G401 (cell line): ENCODE results near the gene KCNK16. TPM values are rescaled to one million over a fixed set of nuclear protein-coding genes. Genes with fewer than 3 reads are reported as not detected.

Experiments used
- DNase-seq: peaks from one replicate; pipeline ENCODE4 v3.0.0-alpha.2; 2015; ENCODE audit warnings: low spot score
- in situ Hi-C: cut with HindIII; loops from 2 replicates; pipeline ENCODE4 v1.10.0; 2016; ENCODE audit warnings: low sequenced_read_pairs, mixed read lengths
- total RNA-seq: library from RNA; depleted of rRNA; stranded (reverse); fragments of >200 nt; shearing (Covaris generic); gene quantifications from 2 replicates; pipeline ENCODE4 v1.2.3, GENCODE V29; 2014; rRNA removed

Gene KCNK16
- not detected in 2 replicates for total RNA-seq

DNA sequence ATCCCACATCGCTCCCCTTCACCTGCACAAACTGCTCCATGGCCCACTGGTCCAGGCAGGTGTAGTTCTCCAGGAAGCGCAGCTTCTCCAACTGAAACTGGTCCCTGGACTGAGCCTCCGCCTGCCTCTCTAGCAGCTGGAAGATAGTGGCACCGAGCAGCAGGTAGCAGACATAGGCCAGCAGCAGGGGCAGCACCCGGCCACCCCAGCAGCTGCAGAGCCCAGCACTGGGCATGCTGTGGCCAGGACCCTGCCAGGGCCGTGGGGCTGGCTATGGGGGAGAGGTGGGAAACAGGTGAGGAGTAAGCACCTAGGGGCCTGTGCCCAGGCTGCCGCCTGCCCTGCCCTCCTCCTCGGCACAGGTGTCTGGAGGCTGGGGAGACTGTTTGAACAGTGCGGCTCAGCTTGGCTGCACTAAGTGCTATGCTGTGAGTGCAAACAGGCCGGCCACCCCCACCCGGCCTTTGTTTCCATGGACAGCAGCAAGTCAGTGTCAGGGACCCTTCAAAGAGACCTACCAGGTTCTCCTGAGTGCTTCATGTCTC, at the start of gene KCNK16:
Gene KCNK16 (minus strand): TSS at position 397 of the 545 bp plus-strand sequence. CDS start 162 bp downstream, at position 235.
- in situ Hi-C loops, result no loop called here
- no peak for DNase-seq

DNA sequence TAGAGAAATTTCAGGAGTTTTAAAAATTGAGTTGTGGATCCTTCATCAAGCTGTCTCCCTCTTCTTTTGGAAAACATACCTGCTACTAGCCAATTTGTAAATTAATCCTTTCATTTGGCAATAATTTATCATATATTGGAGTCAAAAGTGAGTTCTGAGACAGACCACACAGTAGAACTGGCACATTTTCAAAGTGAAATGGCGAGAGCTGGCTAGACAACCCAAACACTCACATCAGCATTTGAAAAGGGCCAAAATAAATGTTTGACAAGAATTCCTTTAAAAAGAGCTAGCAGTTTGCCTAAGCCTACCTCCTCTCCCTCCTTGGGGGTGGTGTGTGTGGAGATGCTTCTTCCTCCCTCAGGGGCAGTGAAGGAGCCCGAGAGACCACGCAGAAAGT, 47.9 kb upstream of the KCNK16 start:
- no peak for DNase-seq
- in situ Hi-C loops, result no loop called here

DNA sequence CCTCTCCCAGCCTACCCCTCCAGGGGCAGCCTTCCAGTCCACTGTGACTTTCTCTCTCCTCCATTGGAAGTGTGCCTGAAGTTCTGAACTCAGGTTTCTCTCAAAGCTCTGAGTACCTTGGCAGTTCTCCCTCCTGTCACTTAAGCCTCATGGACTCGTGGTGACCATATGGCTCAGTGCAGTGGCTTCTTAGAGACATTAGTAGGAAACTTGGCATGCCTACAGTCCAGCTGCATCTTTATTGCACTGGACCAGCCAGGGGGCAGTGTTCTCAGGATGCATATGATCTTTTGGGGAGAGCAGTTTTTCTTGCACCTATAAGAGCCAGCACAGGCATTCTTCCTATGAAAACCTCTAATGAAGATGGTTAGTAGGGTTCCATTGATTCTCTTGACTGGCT, 47.5 kb upstream of the KCNK16 start:
- no peak for DNase-seq
- in situ Hi-C loops, result no loop called here

DNA sequence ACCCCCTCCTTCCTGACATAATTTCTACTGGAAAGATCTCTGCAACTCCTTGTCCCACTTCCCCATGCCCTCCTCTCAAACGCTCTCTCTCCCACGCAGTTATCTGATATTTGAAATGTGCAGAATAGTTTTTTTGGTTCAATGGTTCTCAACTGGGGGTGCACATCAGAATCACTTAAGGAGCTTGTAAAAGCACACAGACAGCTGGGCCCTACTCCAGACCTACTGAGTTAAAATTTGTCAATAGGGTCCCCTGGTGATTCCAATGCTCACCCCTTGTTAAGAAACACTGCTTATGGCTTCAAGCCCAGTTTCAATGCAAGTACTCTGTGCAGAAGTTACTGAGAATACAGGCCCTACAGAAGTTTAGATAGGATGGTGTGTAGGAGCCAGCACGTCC, 45.2 kb upstream of the KCNK16 start:
- no peak for DNase-seq
- in situ Hi-C loops, result no loop called here

DNA sequence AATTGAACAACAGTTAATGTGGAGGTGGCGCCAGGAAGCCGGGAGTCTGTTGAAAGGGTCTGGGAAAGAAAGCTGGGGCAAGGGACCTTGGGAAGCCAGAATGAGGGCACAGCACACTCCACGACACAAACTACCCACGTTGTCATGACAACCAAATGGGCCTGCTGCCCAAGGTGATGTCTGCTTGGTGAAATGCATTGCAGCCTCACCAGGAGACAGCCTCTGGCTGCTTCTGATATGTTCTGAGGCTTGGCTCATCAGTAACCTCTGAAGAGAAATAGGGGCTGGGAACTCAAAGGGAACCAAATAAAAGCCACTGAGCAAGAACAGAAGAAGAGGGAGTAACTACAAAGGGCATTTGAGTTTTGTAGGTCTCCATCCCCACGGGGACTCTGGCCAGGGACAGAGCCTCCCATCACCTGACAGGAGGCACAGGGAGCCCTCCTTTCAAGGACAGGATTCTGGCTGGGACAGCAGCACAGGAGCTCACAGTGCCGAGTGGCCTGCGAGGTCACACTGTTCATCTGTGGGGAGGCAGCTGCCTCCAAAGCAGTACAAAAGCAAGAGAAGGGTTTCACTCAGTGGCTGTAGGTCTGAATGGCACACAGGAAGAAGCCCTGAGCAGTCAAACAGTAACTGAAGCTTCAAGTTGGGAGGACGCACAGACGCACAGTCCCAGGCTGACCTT, 44.6 kb upstream of the KCNK16 start:
- DNase-seq, result peak; percentile 32
- in situ Hi-C loops, result no loop called here

DNA sequence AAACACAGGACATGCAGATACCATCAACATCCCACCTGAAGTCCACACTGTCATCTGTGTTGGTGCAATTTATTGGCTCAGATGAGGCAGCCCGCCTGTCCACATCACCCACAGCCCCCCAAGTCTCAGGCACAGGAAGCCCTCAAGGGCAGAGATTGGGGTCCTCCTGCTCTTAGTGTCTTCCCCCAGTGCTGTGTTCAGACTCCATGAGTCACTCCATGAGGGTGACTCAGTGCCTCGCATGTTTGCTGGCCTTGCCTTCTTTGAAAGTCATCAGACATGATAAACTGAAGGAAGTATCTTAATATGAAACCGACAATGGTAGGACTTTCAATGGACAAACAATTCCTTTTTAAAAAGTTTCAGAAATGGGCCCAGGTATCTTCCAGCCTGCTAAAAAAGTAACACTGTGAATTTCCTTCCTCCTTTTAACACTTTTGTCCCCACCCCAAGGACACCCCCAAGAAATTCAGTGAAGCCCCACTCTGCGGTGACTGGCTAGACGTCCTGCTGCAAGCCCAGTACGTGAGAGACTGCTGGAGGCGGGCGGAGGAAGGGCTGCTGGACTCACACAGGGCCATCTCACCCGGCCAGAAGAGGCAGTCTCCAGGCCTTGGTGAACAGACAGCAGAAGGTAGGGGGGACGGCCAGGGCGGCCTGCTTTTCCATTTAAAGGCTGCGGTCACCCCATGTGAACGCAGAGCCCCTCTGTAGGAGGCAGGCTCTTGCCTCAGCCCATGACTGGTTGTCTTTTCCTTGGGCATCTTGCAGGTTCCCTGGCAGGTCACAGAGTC, 43.0 kb upstream of the KCNK16 start:
- no peak for DNase-seq
- in situ Hi-C loops, result no loop called here

DNA sequence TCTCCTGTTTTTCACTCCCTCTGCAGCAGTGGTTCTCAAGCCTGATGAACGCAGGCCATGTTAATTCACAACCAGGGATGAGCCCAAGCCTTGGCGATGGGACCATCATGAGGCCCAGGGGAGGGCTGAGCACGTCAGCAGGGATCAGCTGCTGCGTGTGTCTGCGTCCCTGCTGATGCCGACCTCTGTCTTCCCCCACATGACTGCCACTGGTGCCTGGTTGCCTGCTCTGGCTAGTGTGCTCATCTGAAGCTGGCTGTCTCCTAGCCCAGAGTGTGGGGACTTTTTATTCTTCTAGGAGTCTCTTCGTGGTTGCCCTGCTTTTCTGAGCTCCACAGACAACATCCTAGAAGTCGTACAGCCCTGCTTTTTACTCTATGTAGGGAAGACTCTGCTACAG, 40.8 kb upstream of the KCNK16 start:
- in situ Hi-C loops, result no loop called here

DNA sequence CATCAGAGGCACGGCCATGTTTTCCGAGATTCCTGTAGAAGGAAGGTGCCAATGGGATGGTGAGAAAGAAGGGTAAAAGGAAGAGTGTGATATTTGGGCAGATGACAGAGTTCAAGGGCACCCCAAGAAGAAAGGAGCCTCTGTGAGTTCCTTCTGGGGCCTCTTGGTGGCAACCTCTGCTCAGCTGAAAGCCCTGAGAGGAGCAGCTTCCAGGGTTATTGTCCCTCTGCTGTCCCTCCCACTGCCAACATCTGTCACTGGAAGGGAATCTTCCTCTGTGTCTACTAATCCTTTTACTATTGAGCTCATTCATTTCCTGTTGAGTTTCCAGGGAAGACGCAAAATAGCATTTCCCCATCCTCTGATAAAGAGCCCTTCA, 40.0 kb upstream of the KCNK16 start:
- peak; percentile 14 for DNase-seq
- in situ Hi-C loops, result no loop called here

More for the DNA sequence above, 40.8 kb upstream of the KCNK16 start:
- DNase-seq, result no peak

DNA sequence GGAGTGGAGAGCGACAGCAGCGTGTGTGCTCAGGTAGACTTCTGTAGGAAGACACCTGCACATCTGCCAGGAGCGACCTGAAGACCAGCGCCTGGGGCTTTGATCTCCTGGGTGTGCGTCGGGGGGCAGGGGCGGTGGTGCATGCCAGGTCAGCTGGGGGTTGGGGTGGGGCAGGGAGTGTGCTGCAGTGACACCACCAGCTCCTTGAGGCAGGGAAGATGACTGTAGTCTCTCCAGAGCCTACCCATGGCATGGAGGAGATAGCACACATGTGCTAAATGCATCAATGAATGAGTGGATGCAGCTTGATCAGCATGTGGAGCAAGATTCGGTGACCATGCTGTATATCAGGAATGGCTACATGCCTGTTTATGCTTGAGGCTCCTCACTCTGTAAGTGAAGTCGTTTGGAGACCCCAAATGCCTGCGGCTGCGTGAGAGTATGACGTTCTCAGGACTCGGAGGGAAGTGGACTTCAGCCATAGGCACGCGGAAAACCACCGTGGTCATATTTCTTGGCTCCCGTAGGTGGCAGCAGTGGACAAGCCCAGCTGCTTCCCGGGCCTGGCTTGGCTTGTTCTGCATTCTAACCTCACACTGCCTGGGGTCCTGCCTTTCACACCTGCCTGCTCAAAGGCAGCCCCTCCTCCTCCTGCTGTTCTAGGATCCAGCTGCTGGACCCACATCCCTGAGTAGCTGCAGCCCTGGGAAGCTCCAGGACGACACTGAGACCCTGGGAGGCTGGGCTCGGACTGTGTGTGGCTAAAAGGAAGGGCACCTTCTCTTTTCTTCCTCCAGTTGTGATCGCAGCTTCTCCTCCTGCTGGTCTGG, 39.4 kb upstream of the KCNK16 start:
- in situ Hi-C loops, result no loop called here
- peak; percentile 64 for DNase-seq

DNA sequence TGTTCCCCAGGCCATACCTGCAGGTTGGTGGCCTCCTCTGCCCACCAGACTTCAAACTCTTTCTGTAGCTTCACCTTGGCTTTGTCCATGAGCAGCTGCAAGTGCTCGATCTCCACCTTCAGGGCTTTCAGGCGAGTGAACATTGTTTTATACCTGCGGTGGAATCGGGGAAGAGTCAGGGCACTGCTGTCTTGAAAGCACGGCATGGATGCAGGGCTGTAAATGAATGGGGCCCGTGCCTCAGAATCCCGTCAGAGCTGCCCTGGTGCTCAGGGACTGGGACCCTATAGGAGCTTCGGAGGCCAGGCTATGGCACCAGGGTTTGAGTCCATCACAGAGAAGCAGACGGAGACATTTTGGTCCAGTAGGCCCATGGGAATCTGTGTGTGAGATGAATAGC, 37.9 kb upstream of the KCNK16 start:
- in situ Hi-C loops, result no loop called here
- no peak for DNase-seq

DNA sequence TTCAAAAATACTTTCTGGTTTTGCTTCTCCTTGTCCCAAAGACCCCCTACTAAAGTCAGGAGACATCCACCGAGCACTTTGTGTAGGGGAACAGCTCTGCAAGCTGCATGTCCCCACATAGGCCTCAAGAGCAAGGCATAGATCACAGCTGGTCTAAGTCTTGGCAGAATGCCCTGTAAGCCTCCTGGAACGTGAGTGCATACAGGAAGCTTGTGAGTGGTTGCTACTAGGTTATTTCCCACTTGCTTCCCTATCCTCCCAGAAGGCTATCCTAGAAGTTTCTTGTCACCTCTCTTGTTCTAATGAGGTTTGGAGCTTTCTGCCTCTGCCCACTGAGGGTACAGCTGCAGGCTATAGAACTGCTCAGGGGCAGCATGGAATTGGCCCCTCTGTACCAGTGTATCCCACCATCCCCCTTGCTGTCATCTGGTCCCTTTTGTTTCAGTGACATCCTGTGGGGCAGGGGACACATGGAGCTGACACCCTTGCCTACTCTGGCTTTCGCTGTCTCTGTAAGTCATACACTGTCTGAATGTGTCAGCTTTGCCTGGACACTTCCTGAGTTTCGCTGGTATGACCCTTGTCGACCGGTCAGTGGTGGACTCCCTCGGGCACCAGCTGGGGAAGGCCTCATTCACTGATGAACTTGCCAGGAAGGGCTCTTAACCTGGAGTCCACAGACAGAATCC, 35.6 kb upstream of the KCNK16 start:
- DNase-seq, result no peak
- in situ Hi-C loops, result no loop called here

DNA sequence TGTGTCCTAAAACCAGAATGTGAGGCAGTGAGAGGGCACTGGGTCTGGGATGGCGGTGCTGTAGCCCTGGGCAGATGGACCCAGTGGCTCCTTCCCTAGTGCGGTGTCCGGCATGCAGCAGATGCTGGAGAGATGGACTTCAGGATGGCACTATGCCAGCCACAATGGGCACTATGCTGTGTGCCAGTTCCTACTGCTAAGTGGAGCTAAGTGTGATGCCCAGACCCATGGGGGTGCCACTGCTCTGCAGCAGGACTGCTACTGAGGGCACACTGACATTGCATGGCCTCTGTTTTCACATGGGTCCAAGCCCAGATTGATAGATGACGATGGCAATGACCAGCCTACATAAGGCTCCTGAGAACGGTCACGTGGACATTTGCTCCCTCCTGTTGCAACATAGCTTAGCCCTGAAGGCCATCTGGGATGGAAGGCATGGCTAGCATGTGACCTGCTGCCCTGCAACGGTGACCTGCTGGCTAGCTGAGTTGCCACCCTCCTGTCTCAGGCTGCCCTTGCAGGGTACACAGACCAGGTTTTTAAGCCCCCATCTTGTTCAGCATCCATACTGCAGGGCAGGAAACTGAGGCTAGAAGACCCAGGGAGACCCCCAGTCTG, 31.3 kb upstream of the KCNK16 start:
- DNase-seq, result no peak
- in situ Hi-C loops, result no loop called here

DNA sequence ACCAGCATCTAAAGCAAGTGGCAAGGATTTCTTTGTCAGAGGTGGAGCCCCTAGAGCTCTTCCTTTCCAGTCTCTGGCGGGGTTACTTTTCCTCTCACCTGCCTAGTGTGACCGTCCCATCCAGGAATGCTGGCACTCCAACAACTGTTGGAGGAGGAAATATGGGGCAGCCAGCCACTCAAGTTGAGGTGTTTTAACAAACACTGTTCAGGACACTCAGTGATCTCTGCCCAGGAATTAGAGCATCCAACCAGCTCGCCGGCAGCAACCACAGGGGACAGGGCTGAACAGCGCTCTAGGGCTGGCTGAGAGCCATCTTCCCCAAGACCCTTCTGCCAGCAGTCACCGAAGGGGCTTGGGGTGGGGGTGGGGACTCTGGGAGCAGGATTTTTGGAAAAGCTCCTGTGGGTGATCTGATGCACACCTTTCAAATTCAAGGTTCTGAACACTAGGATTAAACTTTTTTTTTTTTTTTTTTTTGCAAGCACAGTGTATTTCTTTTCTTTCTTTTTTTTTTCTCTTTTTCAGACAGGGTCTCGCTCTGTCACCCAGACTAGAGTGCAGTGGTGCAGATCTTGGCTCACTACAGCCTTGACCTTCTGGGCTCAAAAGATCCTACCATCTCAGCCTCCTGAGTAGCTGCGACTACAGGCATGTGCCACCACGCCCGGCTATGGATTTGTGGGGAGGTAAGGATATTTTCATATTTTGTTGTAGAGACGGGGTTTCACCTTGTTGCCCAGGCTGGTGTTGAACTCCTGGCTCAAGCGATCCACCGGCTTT, 28.4 kb upstream of the KCNK16 start:
- DNase-seq, result no peak
- in situ Hi-C loops, result no loop called here

DNA sequence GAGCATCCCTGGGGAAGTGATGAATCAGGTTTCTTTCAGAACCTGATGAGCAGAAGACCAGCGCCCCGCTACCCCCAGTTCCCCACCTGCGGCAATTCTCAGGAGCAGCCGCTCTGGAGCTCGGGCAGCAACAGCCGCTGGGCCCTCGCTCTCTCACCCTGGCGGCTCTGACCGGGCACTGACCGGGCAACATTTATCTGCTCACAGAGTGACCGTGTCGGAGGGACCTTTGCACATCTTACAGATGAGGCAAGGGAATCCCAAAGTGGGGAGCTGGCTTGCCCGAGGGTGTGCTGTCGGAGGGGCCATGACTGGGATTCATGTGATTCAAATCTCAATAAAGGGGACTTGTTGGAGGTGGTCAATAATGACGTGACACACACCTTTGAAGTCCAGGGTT, 26.2 kb upstream of the KCNK16 start:
- in situ Hi-C loops, result no loop called here
- no peak for DNase-seq

DNA sequence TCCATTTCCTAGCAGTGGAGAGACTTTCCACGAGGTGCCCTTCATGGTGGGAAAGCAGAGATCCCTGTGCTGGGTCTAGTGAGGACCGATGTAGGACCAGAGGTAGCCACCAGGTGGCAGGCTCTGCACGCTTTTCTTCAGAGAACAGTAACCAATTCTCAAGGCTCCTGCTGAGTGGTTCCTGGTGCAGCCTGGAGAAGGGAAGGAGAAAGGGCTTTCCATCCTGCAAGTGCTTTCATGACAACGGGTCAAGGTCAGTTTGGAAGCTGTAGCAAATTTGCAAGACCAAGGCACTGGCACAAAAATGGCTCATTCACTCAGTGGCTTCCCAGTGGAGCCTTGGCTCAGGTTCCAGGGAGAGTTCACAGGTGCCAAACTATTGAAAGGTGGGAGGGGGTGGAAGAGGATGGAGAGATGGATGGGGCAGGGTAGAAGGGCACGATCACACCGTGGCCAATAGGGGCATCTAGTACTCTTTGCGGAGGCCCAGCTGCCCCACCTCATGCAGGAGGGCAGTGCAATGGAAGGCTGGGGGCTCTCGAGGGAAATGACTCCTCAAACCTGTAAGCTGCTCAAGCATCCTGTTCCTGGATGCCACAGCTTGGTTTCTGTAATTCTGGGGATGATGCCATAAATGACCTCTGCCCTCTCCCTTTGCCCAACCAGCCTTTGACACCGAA, 25.5 kb upstream of the KCNK16 start:
- peak; percentile 56 for DNase-seq
- in situ Hi-C loops, result no loop called here

DNA sequence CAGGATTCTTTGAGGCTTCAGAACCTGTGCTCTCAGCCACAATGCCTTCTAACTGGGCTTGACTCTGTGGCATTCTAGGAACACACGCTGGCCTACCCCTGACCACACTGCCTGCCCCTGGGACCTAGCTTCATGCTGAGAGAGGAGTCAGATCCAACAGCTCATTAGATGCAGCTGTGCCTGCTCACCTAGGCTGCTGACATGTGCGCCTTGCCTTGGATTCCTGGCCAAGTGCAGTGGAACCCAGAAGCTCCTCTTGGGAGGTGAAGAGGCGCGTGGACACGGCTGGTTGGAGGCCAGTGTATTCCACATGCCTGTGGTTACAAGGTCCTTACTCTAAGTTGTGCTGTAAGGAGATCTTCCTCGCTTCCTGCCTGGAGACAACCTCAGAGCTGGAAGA, 24.7 kb upstream of the KCNK16 start:
- DNase-seq, result no peak
- in situ Hi-C loops, result no loop called here

DNA sequence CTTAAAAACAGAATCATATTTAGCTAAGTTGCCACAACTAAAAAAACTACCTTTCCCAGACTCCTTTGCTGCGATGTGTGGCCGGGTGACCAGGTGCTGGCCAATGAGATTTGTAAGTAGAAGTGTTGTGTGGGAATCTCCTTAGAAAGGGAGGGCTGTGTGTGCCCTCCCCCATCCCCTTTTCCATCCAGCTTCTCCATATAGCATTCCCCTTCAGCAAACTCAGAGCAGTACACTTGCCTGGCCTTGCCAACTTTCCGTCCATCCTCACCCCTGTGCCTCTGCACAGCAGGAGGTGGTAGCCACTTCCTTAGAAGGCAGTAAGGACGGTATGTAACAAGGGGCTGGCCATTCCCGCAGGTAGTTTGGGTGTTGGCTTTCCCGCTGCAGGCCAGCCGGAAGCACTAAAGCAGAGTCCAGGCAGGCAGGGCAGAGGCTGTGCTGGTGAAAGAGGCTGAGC, 22.3 kb upstream of the KCNK16 start:
- no peak for DNase-seq
- in situ Hi-C loops, result no loop called here
